Upper lobe of left lung (tissue), 6 donors: ENCODE measurements around the gene TEAD3. TPM values are rescaled to one million over a fixed set of nuclear protein-coding genes. Genes with fewer than 3 reads are reported as not detected.

Experiments used
- ATAC-seq, 2 donors: fragments of 200-7000 bp; cut with Tn5 transposase; one replicate each; pipeline ENCODE4 v1.9.1; 2022; ENCODE audit warnings: mild to moderate bottlenecking in 2 of 2, moderate library complexity in 2 of 2; ENCODE audit not compliant: low FRiP score in 2 of 2
- DNase-seq, 2 donors: peaks; one replicate each; pipeline ENCODE4 v3.0.0-alpha.2; 2019 to 2020
- H3K27ac ChIP-seq, 4 donors: fragments of 200-600 bp; sonication (generic); one replicate each; pipeline ENCODE4 v1.5.1; 2016 to 2019
- H3K27me3 ChIP-seq, 4 donors: fragments of 200-600 bp; sonication (generic); one replicate each; pipeline ENCODE4 v1.5.1; 2017 to 2019
- H3K36me3 ChIP-seq, 4 donors: fragments of 200-600 bp; sonication (generic); one replicate each; pipeline ENCODE4 v1.5.1; 2016 to 2019
- H3K4me1 ChIP-seq, 4 donors: fragments of 200-600 bp; sonication (generic); one replicate each; pipeline ENCODE4 v1.5.1; 2018 to 2019
- H3K4me3 ChIP-seq, 4 donors: fragments of 200-600 bp; sonication (generic); one replicate each; pipeline ENCODE4 v1.5.1; 2017 to 2019; ENCODE audit warnings: mild to moderate bottlenecking in 2 of 4, moderate library complexity in 1 of 4
- H3K9me3 ChIP-seq, 4 donors: fragments of 200-600 bp; sonication (generic); one replicate each; pipeline ENCODE4 v1.5.1; 2018 to 2019
- EP300 ChIP-seq, 4 donors: sonication (generic); formaldehyde crosslinking; IDR thresholded peaks; one replicate each; pipeline ENCODE4 v1.5.1; 2017; ENCODE audit warnings: antibody characterized with exemption in 4 of 4, control low read depth in 2 of 4
- POLR2A ChIP-seq, 4 donors: fragments of 450-650 bp; IDR thresholded peaks; one replicate each; pipeline ENCODE4 v1.5.1; 2016 to 2017; ENCODE audit warnings: antibody characterized with exemption in 4 of 4, mild to moderate bottlenecking in 2 of 4
- POLR2AphosphoS5 ChIP-seq, 2 donors: sonication (generic); formaldehyde crosslinking; IDR thresholded peaks; one replicate each; pipeline ENCODE4 v1.5.1; 2017; ENCODE audit warnings: antibody characterized with exemption in 2 of 2
- WGBS, 2 donors: methylation state at CpG; one replicate each; pipeline ENCODE4 v1.1.5; 2017 to 2018; 5-methylcytosine and 5-hydroxymethylcytosine counted together
- total RNA-seq, 6 donors: library from RNA; depleted of rRNA in 4 of 6; stranded (reverse); fragments of >200 nt in 4 of 6; gene quantifications; one replicate each; pipeline versions ENCODE4 v1.1.0 to v1.2.1, GENCODE V29; 2016 to 2021
- TF ChIP-seq, protein P1 (sequence below), 6 experiments: fragments of 450-650 bp in 4 of 6; fragments of 200-600 bp in 2 of 6; sonication (generic) in 2 of 6; IDR thresholded peaks; one replicate each; pipeline ENCODE4 v1.5.1; 2016 to 2019; ENCODE audit warnings: antibody characterized with exemption in 6 of 6
- donor health status: DM: no; HTN: no; CAD: no; lungs with moderate emphysema.
- donor health status: DM: no; HTN: yes; CAD: no; lungs with severe emphysema.

Gene TEAD3
- total RNA-seq, 6 donors from 2014 or later, result 19.0 to 28.2 (median 21.2) TPM

DNA sequence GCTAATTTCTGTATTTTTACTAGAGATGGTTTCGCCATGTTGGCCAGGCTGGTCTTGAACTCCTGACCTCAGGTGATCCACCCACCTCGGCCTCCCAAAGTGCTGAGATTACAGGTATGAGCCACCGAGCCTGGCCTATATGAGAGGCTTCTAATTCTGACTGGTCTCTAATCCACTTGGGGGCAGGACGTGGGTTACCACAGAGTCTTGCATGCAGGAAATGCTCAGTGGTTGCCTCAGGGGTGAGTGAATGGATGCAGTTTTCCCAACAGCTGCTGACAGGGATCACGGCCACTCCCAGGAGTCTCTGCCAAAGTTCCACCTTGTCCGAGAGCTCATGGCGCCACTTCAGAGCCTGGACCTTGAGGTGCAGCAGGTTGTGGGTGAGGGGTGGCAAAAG is 51.2 kb downstream of the TEAD3 start:
- ATAC-seq, result no peak
- Histone ChIP-seq H3K4me1 (peaks cover 0 to 7% (median 0%) of the 10 kb centered on the region in 4 donors), H3K27ac (no peak overlapping the region), H3K9me3 (no peaks in the 10 kb centered on the region), H3K36me3 (no peaks in the 10 kb centered on the region), H3K4me3 (no peak overlapping the region), H3K27me3 (no peaks in the 10 kb centered on the region)
- WGBS, 2 donors, result 80 to 92% methylated on average over 2 to 7 of the region's 7 CpGs
- no peak for DNase-seq
- no peak for TF ChIP-seq EP300 (IDR thresholded peaks at IDR 0.05)

DNA sequence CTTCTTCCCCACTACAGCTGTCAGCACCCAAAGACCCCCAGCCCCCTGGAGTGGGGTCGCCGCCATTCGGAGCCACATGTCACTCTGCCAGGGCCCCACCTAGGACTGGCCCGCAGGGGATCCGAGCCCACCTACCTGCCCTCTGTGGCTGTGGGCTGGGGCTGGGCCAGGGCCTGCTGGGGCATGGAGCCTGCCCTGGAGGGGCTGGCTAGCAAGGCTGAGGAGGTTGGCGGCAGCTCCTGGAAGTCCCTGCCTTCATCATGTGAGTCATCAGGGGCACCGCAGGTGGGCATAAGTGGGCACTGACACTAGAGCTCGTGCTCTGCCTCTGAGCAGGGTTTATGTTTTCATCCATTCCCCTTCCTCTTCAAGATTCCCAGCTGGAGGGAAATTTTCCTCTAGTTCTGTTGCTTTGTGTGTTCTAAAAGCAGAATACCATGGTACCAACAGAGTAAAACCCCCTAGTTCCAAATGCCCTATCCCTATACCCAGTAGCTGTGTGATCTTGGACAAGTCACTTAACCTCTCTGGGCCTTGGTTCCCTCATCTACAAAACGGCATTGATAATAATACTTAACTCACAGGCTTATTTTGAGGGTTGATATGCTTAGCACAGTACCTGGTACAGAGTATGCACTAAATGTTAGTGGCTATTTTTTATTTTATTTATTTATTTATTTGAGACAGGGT is 53.4 kb downstream of the TEAD3 start:
- Histone ChIP-seq H3K27me3 (no peaks in the 10 kb centered on the region), H3K4me3 (no peak overlapping the region), H3K36me3 (no peaks in the 10 kb centered on the region), H3K27ac (no peak overlapping the region), H3K4me1 (no peaks in the 10 kb centered on the region), H3K9me3 (no peaks in the 10 kb centered on the region)
- 88 to 92% methylated on average over 4 to 6 of the region's 9 CpGs for WGBS, 2 donors
- DNase-seq (peak in 1 of 2 donors; percentile 66), ATAC-seq (no peak)
- TF ChIP-seq POLR2AphosphoS5 (IDR thresholded peaks at IDR 0.05), result no peak
- TF ChIP-seq POLR2A (IDR thresholded peaks at IDR 0.05), result no peak
- no peak for TF ChIP-seq EP300 (IDR thresholded peaks at IDR 0.05)
- TF ChIP-seq, protein P1, sequence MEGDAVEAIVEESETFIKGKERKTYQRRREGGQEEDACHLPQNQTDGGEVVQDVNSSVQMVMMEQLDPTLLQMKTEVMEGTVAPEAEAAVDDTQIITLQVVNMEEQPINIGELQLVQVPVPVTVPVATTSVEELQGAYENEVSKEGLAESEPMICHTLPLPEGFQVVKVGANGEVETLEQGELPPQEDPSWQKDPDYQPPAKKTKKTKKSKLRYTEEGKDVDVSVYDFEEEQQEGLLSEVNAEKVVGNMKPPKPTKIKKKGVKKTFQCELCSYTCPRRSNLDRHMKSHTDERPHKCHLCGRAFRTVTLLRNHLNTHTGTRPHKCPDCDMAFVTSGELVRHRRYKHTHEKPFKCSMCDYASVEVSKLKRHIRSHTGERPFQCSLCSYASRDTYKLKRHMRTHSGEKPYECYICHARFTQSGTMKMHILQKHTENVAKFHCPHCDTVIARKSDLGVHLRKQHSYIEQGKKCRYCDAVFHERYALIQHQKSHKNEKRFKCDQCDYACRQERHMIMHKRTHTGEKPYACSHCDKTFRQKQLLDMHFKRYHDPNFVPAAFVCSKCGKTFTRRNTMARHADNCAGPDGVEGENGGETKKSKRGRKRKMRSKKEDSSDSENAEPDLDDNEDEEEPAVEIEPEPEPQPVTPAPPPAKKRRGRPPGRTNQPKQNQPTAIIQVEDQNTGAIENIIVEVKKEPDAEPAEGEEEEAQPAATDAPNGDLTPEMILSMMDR (IDR thresholded peaks at IDR 0.05), result no peak

- no peak overlapping the region for H3K27ac ChIP-seq
- DNase-seq (no peak), ATAC-seq (no peak)
- H3K27me3 ChIP-seq, result no peaks in the 10 kb centered on the region
- H3K4me1 ChIP-seq, result no peaks in the 10 kb centered on the region
- no peak overlapping the region for H3K4me3 ChIP-seq
- WGBS, 2 donors, result 80 to 84% methylated on average over 4 to 5 of the region's 5 CpGs
- no peaks in the 10 kb centered on the region for H3K9me3 ChIP-seq
- H3K36me3 ChIP-seq, result no peaks in the 10 kb centered on the region
- no peak for TF ChIP-seq POLR2AphosphoS5 (IDR thresholded peaks at IDR 0.05)
- TF ChIP-seq, protein P1 (IDR thresholded peaks at IDR 0.05), result no peak
- no peak for TF ChIP-seq EP300 (IDR thresholded peaks at IDR 0.05)
- TF ChIP-seq POLR2A (IDR thresholded peaks at IDR 0.05), result no peak
Measured at GRCh38 chr6:35442693-35443092, 54.2 kb downstream of the TEAD3 start.

- Histone ChIP-seq H3K4me1 (no peaks in the 10 kb centered on the region), H3K4me3 (no peak overlapping the region), H3K36me3 (no peaks in the 10 kb centered on the region), H3K9me3 (no peaks in the 10 kb centered on the region), H3K27ac (no peak overlapping the region), H3K27me3 (no peaks in the 10 kb centered on the region)
- TF ChIP-seq EP300 (IDR thresholded peaks at IDR 0.05), result no peak
- no peak for TF ChIP-seq POLR2AphosphoS5 (IDR thresholded peaks at IDR 0.05)
- TF ChIP-seq, protein P1 (IDR thresholded peaks at IDR 0.05), result no peak
- no peak for TF ChIP-seq POLR2A (IDR thresholded peaks at IDR 0.05)
- no peak for DNase-seq
- 88 to 95% methylated on average over 4 of the region's 4 CpGs for WGBS, 2 donors
- ATAC-seq, result no peak
Measured at GRCh38 chr6:35441642-35442041, 55.2 kb downstream of the TEAD3 start.

- no peaks in the 10 kb centered on the region for H3K4me1 ChIP-seq
- ATAC-seq (peak in 1 of 2 donors; percentile 8), DNase-seq (no peak)
- no peaks in the 10 kb centered on the region for H3K36me3 ChIP-seq
- no peaks in the 10 kb centered on the region for H3K27me3 ChIP-seq
- H3K4me3 ChIP-seq, result no peak overlapping the region
- no peaks in the 10 kb centered on the region for H3K9me3 ChIP-seq
- 82 to 91% methylated on average over 3 of the region's 3 CpGs for WGBS, 2 donors
- no peak overlapping the region for H3K27ac ChIP-seq
- TF ChIP-seq POLR2A (IDR thresholded peaks at IDR 0.05), result no peak
- TF ChIP-seq, protein P1 (IDR thresholded peaks at IDR 0.05), result no peak
- no peak for TF ChIP-seq POLR2AphosphoS5 (IDR thresholded peaks at IDR 0.05)
- TF ChIP-seq EP300 (IDR thresholded peaks at IDR 0.05), result no peak
Measured at GRCh38 chr6:35441205-35441604, 55.7 kb downstream of the TEAD3 start.
